Epithelial cell of prostate (primary cell): ENCODE data around the gene GPHB5.
"Not testable (repeated sequence)": the region's sequence is repeated elsewhere in the genome, so short reads cannot be mapped to it uniquely, and the experiment has no call there.

Experiments used
- DNase-seq: peaks from one replicate; pipeline ENCODE4 v3.0.0-alpha.2; 2011; ENCODE audit warnings: low read depth, low spot score
- H3K27ac ChIP-seq: fragments of 450-650 bp; 2 replicates; pipeline ENCODE4 v1.5.1; 2017; ENCODE audit warnings: mild to moderate bottlenecking

Gene GPHB5

DNA sequence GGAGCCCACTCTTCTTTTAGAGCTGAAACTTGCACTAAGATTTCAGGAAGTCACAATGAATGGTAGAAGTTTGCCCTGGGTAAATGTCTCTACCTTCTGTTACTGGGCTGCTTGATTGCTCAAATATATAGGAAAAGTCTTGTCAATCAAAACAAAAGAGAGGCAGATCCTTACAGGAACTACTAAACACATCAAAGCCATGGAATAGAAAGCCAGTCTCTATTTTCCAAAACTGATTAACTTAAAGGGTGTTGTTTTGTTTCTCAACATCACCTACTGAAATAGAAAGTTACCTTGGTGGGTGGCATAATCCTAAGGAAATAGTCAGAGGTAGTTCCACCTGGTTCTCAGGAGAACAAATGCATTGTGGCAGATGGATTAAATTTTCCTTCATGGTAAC lies at the start of gene GPHB5:
TSS of gene GPHB5 (minus strand) at position 101 of the 400 bp plus-strand sequence. CDS start 1,086 bp downstream, outside the sequence.
- H3K27ac ChIP-seq: no peak within 1 kb of the TSS
- DNase-seq: no peak

- H3K27ac ChIP-seq: no peak overlapping the region
- no peak for DNase-seq
Observed at GRCh38 chr14:63367742-63368364, 49.1 kb upstream of the GPHB5 start.

GRCh38 chr14:63362389-63362819 lies 43.7 kb upstream of the GPHB5 start:
- no peak overlapping the region for H3K27ac ChIP-seq

DNA sequence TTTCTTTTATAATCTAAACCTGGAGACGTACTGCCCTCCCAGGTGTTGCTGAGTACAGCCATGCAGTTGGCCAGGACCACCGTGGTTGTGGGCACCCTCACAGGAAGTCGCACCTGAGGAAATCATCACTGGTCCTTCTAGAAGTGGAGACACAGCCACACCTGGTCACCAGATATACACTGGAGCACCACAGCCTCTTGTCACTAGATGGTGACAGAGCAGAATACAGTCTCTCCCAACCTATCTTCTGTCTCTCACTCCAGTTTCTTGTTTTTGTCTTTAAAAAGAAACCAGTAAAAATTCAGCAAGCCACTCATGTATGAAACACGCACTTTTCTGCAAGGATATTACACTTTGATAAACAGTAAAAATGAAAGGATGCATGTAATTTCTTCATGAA lies 43.1 kb upstream of the GPHB5 start:
- no peak for DNase-seq
- H3K27ac ChIP-seq: no peak overlapping the region

More at GRCh38 chr14:63362389-63362819, 43.7 kb upstream of the GPHB5 start:
- no peak for DNase-seq

DNA sequence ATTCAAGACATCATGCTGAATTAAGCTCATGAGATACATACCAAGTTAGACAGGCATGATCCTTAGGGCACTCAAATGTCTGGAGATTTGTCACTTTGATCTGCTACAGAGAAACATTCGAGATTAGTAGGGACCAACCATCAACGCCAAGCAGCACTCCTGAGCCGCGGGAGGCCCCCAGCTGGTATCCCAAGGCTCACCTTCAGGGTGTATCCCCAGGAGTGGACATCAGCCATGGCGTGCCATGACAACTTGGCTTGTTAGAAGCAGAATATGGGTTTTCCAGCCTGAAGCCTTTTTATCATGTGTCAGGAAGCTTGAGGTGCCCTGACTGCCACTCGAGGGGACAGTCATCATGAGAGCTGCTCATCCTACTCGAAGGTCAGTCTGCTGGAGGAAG lies 39.1 kb upstream of the GPHB5 start:
- no peak for DNase-seq
- no peak overlapping the region for H3K27ac ChIP-seq

DNA sequence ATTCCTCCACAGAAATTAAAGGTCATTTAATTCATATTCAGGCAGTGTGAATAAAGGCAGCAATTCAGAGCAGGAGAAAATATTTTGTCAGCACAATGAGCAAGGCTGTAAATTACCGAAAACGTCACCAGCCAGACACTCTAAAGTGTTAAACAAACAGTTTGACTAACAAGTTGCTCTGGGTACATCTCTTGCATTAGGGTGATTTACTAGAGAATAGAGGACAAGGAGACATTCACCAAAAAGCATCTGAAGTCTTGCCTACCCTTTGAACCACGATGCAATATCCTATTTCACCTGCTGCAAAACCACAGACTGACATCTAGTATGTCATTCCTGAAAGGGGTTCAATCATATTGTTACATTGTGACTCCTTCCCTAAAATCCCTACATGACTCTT lies 27.1 kb upstream of the GPHB5 start:
- no peak for DNase-seq
- no peak overlapping the region for H3K27ac ChIP-seq

GRCh38 chr14:63344336-63344735 lies 25.6 kb upstream of the GPHB5 start:
- DNase-seq: no peak
- no peak overlapping the region for H3K27ac ChIP-seq

GRCh38 chr14:63343878-63344277 lies 25.1 kb upstream of the GPHB5 start:
- no peak for DNase-seq
- H3K27ac ChIP-seq: no peak overlapping the region

- no peak for DNase-seq
- H3K27ac ChIP-seq: no peak overlapping the region
Observed at GRCh38 chr14:63342371-63342770, 23.6 kb upstream of the GPHB5 start.

DNA sequence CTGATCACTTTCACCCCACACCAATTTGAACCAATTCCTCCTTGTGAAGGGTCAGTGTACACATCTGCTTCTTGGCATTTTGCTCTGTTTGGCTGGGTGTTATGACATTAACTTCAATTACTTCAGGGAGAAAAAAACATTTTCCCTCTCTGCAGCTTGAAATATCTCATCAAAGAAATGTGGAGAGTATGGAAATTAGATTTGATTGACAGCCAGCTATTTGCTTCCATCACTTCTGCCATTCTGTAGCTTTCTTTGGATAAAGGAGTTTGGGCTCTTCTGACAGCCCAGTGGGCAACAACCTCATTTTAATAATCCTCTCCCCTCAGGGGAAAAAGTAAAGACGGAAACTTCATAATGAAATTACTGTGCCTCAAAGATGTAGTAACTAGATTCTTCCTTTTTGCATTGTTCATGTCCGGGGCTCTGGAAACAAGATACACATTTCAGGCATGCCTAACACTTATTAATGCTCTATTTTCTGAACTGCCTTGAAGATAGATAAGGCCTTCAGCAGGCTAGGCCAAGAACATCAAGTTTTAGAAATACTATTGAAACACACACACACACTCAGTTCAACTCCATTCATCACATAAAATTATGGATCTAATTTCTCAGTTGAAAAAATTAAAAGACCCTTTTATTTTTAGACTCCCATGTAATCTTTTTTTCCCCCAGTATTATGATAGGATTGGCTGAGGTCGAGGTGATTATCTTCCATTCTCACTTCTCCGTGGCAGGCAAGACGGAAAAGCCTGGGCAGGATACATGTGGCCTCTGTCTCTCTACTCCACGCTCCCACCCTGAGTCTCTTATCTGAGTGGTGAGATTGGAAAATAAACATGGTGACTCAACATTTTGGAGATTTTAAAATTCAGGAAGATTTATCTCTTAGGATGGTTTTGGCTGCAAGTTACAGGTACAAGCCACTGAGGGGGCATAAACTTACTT lies 10.3 kb upstream of the GPHB5 start:
- DNase-seq: no peak
- no peak overlapping the region for H3K27ac ChIP-seq

GRCh38 chr14:63326840-63327239 lies 8.1 kb upstream of the GPHB5 start:
- H3K27ac ChIP-seq: no peak overlapping the region
- DNase-seq: no peak

DNA sequence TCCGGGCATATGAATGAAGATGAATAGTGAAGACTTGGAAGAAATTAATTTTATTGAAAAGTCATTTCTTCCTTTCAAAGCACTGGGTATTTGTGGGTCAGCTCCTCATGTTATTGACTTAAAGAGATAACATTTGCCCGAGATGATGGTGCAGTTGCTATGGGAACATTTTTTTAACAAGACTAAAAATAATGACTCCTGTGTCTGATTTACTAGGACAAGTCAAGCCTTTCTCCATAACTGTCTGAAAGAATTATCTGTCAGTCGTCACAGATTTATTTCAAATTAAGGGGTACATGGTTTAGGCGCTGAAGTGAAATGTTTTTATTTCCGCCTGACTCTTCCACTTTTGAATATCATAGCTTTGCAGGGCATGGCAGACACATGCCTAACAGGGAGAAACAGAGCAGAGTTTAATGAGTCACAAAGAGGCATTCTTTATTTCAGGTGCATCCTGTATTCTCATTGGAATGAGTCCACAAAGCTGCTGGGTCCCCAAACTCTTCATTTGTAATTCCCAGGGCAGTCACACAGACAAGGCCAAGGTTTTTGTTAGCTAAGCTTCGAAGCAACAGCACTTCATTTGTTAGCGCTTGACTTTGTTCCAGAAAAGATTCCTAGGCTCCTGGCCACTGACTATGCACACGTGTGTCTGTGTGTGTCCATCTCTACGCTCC lies 4.3 kb upstream of the GPHB5 start:
- H3K27ac ChIP-seq: no peak overlapping the region
- DNase-seq: no peak

GRCh38 chr14:63322472-63322871 lies 3.7 kb upstream of the GPHB5 start:
- no peak for DNase-seq
- no peak overlapping the region for H3K27ac ChIP-seq

DNA sequence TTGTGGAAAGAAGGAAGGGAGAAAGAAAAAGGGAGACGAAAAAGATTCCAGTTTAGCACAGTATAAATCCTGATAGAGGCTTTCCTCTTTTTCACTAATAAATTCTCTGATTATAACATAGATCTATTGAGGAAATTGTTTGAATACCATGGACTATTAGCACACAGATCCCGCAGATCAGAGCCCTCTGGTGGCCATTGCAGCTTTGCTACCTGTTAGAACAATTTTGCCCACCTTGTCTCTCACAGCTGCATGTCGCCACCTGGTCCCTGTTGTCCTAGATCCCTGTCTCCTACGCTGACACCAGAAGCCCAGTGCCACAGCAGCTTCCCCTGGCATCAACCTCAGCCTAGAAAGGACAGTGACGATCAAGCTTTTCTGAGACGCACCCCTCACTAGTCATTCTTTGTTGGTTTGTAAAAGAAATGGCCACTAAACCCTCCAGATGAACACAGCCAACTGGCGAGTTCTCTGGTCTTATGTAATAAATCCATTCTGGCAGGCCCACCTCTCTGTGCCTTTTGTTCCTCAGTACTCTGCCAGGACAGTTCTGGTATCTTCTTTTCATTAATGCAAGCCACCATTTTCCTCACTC lies 9.9 kb downstream of the GPHB5 start:
- no peak overlapping the region for H3K27ac ChIP-seq
- DNase-seq: no peak

DNA sequence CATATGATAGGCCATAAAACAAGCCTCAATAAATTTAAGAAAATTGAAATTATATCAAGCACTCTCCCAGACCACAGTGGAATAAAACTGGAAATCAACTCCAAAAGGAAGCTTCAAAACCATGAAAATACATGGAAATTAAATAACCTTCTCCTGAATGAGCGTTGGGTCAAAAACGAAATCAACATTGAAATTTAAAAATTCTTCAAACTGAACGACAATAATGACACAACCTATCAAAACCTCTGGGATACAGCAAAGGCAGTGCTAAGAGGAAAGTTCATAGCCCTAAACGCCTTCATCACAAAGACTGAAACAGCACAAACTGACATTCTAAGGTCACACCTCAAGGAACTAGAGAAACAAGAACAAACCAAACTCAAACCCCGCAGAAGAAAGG lies 14.3 kb downstream of the GPHB5 start:
- not testable (repeated sequence) for H3K27ac ChIP-seq, DNase-seq

DNA sequence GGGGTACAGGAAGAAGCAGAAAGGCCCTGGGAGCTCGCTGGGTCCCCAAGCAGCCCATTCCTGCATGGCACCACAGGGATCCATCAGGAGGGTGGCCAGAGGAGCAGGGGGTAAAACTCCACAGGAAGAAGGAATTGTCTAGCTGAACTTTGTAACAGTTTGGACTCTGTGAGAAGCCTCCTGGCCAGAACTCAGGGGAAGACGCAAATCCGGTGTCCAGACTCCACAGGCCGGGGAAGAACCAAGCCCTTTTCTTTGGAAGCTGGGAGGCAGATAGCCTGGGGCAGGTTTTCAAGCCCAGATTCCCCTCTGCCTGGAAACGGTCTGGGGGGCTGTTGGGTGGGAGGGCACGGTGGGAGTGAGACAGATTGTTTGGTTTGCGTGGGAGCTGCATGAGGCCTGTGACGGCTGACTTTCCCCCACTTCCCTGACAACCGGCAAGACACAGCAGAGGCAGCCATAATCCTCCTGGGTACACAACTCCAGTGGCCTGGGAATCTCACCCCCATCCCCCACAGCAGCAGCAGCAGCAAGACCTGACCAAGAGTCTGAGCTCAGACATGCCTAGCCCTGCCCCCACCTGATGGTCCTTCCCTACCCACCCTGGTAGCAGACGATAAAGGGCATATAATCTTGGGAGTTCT lies 16.7 kb downstream of the GPHB5 start:
- H3K27ac ChIP-seq: no peak overlapping the region
- no peak for DNase-seq

DNA sequence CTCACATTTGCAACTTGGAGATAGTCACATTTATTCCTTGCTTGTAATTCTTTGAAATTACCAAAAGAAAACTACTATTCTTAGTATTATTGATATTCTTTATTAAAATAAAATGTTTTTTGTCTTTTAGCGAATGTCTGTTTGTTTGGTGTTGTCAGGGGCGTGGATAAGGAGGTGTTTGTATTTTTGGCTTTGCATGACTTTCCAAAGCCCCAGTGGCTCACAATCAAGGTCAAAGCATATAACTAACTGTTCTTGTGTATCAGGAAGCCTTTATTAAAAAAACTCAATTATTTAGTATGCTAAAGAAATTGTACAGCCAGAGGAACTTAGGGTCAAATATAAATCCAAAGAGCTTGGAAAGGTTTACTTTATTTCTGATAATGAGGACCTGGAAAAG lies 17.9 kb downstream of the GPHB5 start:
- H3K27ac ChIP-seq: no peak overlapping the region
- no peak for DNase-seq

- no peak for DNase-seq
- no peak overlapping the region for H3K27ac ChIP-seq
Observed at GRCh38 chr14:63299351-63300110, 19.2 kb downstream of the GPHB5 start.

DNA sequence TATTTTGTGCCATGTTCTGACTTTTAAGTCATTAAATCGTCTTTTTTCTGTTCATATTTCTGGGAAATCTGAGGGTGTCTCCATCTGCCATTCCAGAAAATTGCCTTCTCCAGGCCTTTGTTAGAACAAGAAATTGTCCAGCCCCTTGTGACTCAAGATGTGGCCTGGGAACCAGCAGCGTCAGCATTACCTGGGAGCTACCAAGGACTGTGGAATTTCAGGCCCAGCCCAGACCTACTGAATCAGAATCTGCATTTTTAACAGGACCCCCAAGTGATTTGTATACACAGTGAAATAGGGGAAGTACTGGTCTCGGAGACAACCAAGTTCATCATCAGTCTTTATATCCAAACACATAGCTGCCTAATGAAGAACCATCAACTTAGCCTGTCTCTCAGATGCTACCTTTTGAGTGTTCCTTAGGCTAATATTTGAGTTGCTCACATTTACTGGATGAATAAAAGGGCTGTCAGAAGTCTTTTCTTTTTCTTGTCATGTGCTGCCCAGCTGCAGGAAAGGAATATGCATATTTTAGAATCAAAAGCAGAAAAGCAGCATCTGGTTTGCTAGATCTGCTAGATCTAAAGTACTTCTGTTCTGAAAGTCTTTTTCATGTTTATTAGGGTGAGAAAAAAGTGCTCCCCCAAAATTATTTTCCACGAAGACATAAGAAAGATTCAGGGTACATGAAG lies 21.2 kb downstream of the GPHB5 start:
- H3K27ac ChIP-seq: no peak overlapping the region
- DNase-seq: no peak
